DOHH2 (cell line): Measurements from ENCODE around the gene NECTIN3.

Source experiments
- CTCF ChIP-seq: fragments of 200-600 bp; sonication (generic); IDR thresholded peaks from one replicate; pipeline ENCODE4 v1.5.1; 2014; ENCODE audit warnings: antibody characterized with exemption, mild to moderate bottlenecking, low read depth, low read length; ENCODE audit not compliant: poor library complexity, severe bottlenecking
- EZH2phosphoT487 ChIP-seq: fragments of 200-600 bp; sonication (generic); IDR thresholded peaks from 2 replicates; pipeline ENCODE4 v1.6.1; 2017; ENCODE audit warnings: borderline replicate concordance, mild to moderate bottlenecking, antibody characterized with exemption, low read length, moderate library complexity, mixed read lengths

- no peak for TF ChIP-seq CTCF
- no peak for TF ChIP-seq EZH2phosphoT487
Measured at GRCh38 chr3:111112913-111113312, 41.3 kb downstream of the NECTIN3 start.
